SK-N-SH (cell line): ENCODE data around the gene MTCL3.

Experiments used
- CTCF ChIA-PET: fragments of 300-600, 350-600 bp; formaldehyde crosslinking; extraction: SDS; loops from one replicate; lab custom pipeline; 2021; lab: Yijun Ruan, JAX
- POLR2A ChIA-PET: fragments of 350-600 bp; sonication (Branson Sonifier 250); formaldehyde crosslinking; extraction: SDS; loops from one replicate; lab custom pipeline; 2020; ENCODE audit warnings: antibody characterized with exemption, inconsistent platforms; lab: Yijun Ruan, JAX
- DNase-seq: peaks from one replicate; pipeline ENCODE4 v3.0.0; 2012
- H2AFZ ChIP-seq: fragments of 200-600 bp; sonication (generic); 2 replicates; pipeline ENCODE4 v1.8.1; 2016; ENCODE audit warnings: antibody characterized with exemption, mild to moderate bottlenecking, low read depth
- H3F3A ChIP-seq: fragments of 200-600 bp; sonication (generic); replicated peaks from 2 replicates; pipeline ENCODE3; 2016; ENCODE audit warnings: antibody characterized with exemption, mild to moderate bottlenecking; ENCODE audit not compliant: insufficient read depth
- H3K27ac ChIP-seq, 2 experiments: fragments of 200-500 bp in 1 of 2; fragments of 200-600 bp in 1 of 2; sonication (Bioruptor generic) in 1 of 2; sonication (generic), shearing (Covaris generic) in 1 of 2; 2 replicates each; pipeline versions ENCODE4 v1.5.1 to v1.6.1; 2014 to 2016; ENCODE audit warnings: low read depth in 2 of 2, inconsistent platforms in 1 of 2, low read length in 1 of 2, mild to moderate bottlenecking in 1 of 2, mixed read lengths in 1 of 2
- H3K27me3 ChIP-seq: fragments of 200-600 bp; sonication (generic), shearing (Covaris generic); 2 replicates; pipeline ENCODE4 v1.6.1; 2016; ENCODE audit warnings: mixed run types; ENCODE audit not compliant: insufficient read depth
- H3K36me3 ChIP-seq, 2 experiments: fragments of 200-500 bp in 1 of 2; fragments of 200-600 bp in 1 of 2; sonication (Bioruptor generic) in 1 of 2; sonication (generic) in 1 of 2; replicated peaks in 1 of 2; 2 replicates each; pipeline versions ENCODE3 to v1.5.1; 2014 to 2016; ENCODE audit warnings: low read length in 1 of 2, mild to moderate bottlenecking in 1 of 2; ENCODE audit not compliant: insufficient read depth in 2 of 2, control insufficient read depth in 1 of 2
- H3K4me1 ChIP-seq, 2 experiments: fragments of 200-500 bp in 1 of 2; fragments of 200-600 bp in 1 of 2; sonication (Bioruptor generic) in 1 of 2; sonication (generic), shearing (Covaris generic) in 1 of 2; 2 replicates each; pipeline versions ENCODE4 v1.5.1 to v1.6.1; 2014 to 2016; ENCODE audit warnings: low read depth in 1 of 2, low read length in 1 of 2, mixed run types in 1 of 2; ENCODE audit not compliant: insufficient read depth in 2 of 2, control insufficient read depth in 1 of 2
- H3K4me2 ChIP-seq: fragments of 200-600 bp; sonication (generic), shearing (Covaris generic); 2 replicates; pipeline ENCODE4 v1.6.1; 2017; ENCODE audit warnings: mixed run types
- H3K4me3 ChIP-seq, 2 experiments: fragments of 200-500 bp in 1 of 2; fragments of 200-600 bp in 1 of 2; sonication (Bioruptor generic) in 1 of 2; sonication (generic), shearing (Covaris generic) in 1 of 2; 2 replicates each; pipeline versions ENCODE4 v1.5.1 to v1.8.1; 2014 to 2016; ENCODE audit warnings: low read depth in 2 of 2, inconsistent platforms in 1 of 2, low read length in 1 of 2, mild to moderate bottlenecking in 1 of 2, mixed read lengths in 1 of 2, moderate library complexity in 1 of 2
- H3K79me2 ChIP-seq: fragments of 200-600 bp; sonication (generic); 2 replicates; pipeline ENCODE4 v1.8.1; 2017; ENCODE audit warnings: mild to moderate bottlenecking; ENCODE audit not compliant: insufficient read depth
- H3K9ac ChIP-seq: fragments of 200-600 bp; sonication (generic); 2 replicates; pipeline ENCODE4 v1.6.1; 2017; ENCODE audit warnings: mixed run types
- H3K9me2 ChIP-seq: fragments of 200-600 bp; sonication (generic); 2 replicates; pipeline ENCODE4 v1.6.1; 2017; ENCODE audit warnings: mixed run types
- H3K9me3 ChIP-seq: fragments of 200-600 bp; sonication (generic); 2 replicates; pipeline ENCODE4 v1.6.1; 2017; ENCODE audit warnings: mixed run types, mild to moderate bottlenecking, moderate library complexity
- H4K20me1 ChIP-seq: fragments of 200-600 bp; sonication (generic); 2 replicates; pipeline ENCODE4 v1.6.1; 2017; ENCODE audit warnings: mild to moderate bottlenecking, mixed run types; ENCODE audit not compliant: insufficient read depth
- CHD2 ChIP-seq: fragments of 150-350 bp; IDR thresholded peaks from 2 replicates; pipeline ENCODE4 v1.6.1; 2018; ENCODE audit warnings: low read length; ENCODE audit not compliant: partially characterized antibody
- ELF1 ChIP-seq: IDR thresholded peaks from 2 replicates; pipeline ENCODE4 v1.4.0; 2012
- EZH2phosphoT487 ChIP-seq: fragments of 200-600 bp; sonication (generic); IDR thresholded peaks from 2 replicates; pipeline ENCODE4 v1.6.1; 2017; ENCODE audit warnings: low read depth, mixed run types, mild to moderate bottlenecking, antibody characterized with exemption, moderate library complexity, borderline replicate concordance
- FOXJ3 ChIP-seq: sonication (generic); formaldehyde crosslinking; IDR thresholded peaks from 2 replicates; pipeline ENCODE4 v1.5.1; 2020; ENCODE audit warnings: mild to moderate bottlenecking, missing genetic modification reagents
- GATA2 ChIP-seq: sonication (generic); formaldehyde crosslinking; IDR thresholded peaks from 2 replicates; pipeline ENCODE4 v1.5.0; 2020; ENCODE audit warnings: mild to moderate bottlenecking, missing genetic modification reagents
- IRF3 ChIP-seq: fragments of 150-350 bp; IDR thresholded peaks from 2 replicates; pipeline ENCODE4 v1.6.1; 2016; ENCODE audit warnings: mild to moderate bottlenecking, low read depth, low read length
- JUND ChIP-seq: IDR thresholded peaks from 2 replicates; pipeline ENCODE4 v1.4.0; 2012
- MAX ChIP-seq: IDR thresholded peaks from 2 replicates; pipeline ENCODE4 v1.4.0; 2012; ENCODE audit warnings: low read depth
- MEF2A ChIP-seq: IDR thresholded peaks from 2 replicates; pipeline ENCODE4 v1.4.0; 2012; ENCODE audit warnings: low read depth, borderline replicate concordance
- MXI1 ChIP-seq: IDR thresholded peaks from 2 replicates; pipeline ENCODE4 v1.6.1; 2012; ENCODE audit warnings: mild to moderate bottlenecking, low read depth, low read length, improper control_type of control experiment
- NRF1 ChIP-seq: IDR thresholded peaks from 2 replicates; pipeline ENCODE4 v1.6.1; 2012; ENCODE audit warnings: low read depth, mild to moderate bottlenecking, low read length
- POLR2AphosphoS5 ChIP-seq: IDR thresholded peaks from 2 replicates; pipeline ENCODE4 v1.6.1; 2012; ENCODE audit warnings: low read depth, low read length
- RCOR1 ChIP-seq: fragments of 150-350 bp; IDR thresholded peaks from 2 replicates; pipeline ENCODE4 v1.6.1; 2017; ENCODE audit warnings: antibody characterized with exemption, low read length
- RFX5 ChIP-seq: IDR thresholded peaks from 2 replicates; pipeline ENCODE4 v1.6.1; 2012; ENCODE audit warnings: mild to moderate bottlenecking, improper control_type of control experiment, low read length
- SIN3A ChIP-seq: IDR thresholded peaks from 2 replicates; pipeline ENCODE4 v1.6.1; 2012; ENCODE audit warnings: low read depth, mild to moderate bottlenecking, low read length, moderate library complexity, borderline replicate concordance
- SMC3 ChIP-seq: IDR thresholded peaks from 2 replicates; pipeline ENCODE4 v1.6.1; 2012; ENCODE audit warnings: low read depth, low read length, improper control_type of control experiment
- TEAD4 ChIP-seq: IDR thresholded peaks from 2 replicates; pipeline ENCODE4 v1.4.0; 2012; ENCODE audit warnings: mild to moderate bottlenecking, borderline replicate concordance; ENCODE audit not compliant: insufficient read depth
- USF1 ChIP-seq: IDR thresholded peaks from 2 replicates; pipeline ENCODE4 v1.4.0; 2012; ENCODE audit warnings: low read depth, borderline replicate concordance
- USF2 ChIP-seq: fragments of 150-350 bp; IDR thresholded peaks from 2 replicates; pipeline ENCODE4 v1.6.1; 2017; ENCODE audit warnings: antibody characterized with exemption, low read length, low read depth, borderline replicate concordance
- YY1 ChIP-seq: IDR thresholded peaks from 2 replicates; pipeline ENCODE4 v1.4.0; 2012; ENCODE audit warnings: low read depth, mild to moderate bottlenecking
- ZBTB33 ChIP-seq: IDR thresholded peaks from 2 replicates; pipeline ENCODE4 v1.4.0; 2012; ENCODE audit warnings: low read depth, borderline replicate concordance
- WGBS: methylation state at CpG from one replicate; pipeline ENCODE4 v1.1.6; 2017; ENCODE audit warnings: low lambda C conversion rate; 5-methylcytosine and 5-hydroxymethylcytosine counted together

The MTCL3 gene

GRCh38 chr6:127441881-127442280 lies 77.3 kb downstream of the MTCL3 start:
- ChIA-PET POLR2A (no interaction called here), CTCF (interaction anchor here (1.0 to 1.1 kb wide), 2 partner anchors 22 to 25 kb away, joined by 3 read pairs; no protein-coding TSS in a partner anchor)
- H3F3A ChIP-seq: peaks cover 3% of the 10 kb centered on the region
- no peak overlapping the region for H3K4me2 ChIP-seq
- H3K9me3 ChIP-seq: no peaks in the 10 kb centered on the region
- H3K9ac ChIP-seq: no peak overlapping the region
- peaks cover 0 to under 1% of the 10 kb centered on the region in 2 experiments; a peak in 1 of 4 replicates for H3K4me1 ChIP-seq
- WGBS: 89% methylated on average over 1 of the region's 1 CpG
- H3K4me3 ChIP-seq: no peak overlapping the region
- no peak overlapping the region for H3K27ac ChIP-seq
- TF ChIP-seq MXI1 (no peak), ZBTB33 (no peak), TEAD4 (no peak), SMC3 (no peak), EZH2phosphoT487 (no peak), RCOR1 (no peak), FOXJ3 (CRISPR knock-in tag) (no peak), GATA2 (CRISPR knock-in tag) (no peak), IRF3 (no peak), NRF1 (no peak), YY1 (no peak)
- H4K20me1 ChIP-seq: no peaks in the 10 kb centered on the region
- no peaks in the 10 kb centered on the region for H3K79me2 ChIP-seq
- H3K9me2 ChIP-seq: no peaks in the 10 kb centered on the region
- H3K27me3 ChIP-seq: no peaks in the 10 kb centered on the region
- peaks cover 26 to 31% of the 10 kb centered on the region in 2 experiments for H3K36me3 ChIP-seq
- no peak for DNase-seq
- H2AFZ ChIP-seq: no peak overlapping the region

GRCh38 chr6:127439718-127440117 lies 79.4 kb downstream of the MTCL3 start:
- ChIA-PET POLR2A (no interaction called here), CTCF (no interaction called here)
- H4K20me1 ChIP-seq: no peaks in the 10 kb centered on the region
- H3K4me3 ChIP-seq: no peak overlapping the region
- H3K4me2 ChIP-seq: no peak overlapping the region
- no peak overlapping the region for H3K27ac ChIP-seq
- no peak for DNase-seq
- WGBS: 85% methylated on average over 2 of the region's 2 CpGs
- TF ChIP-seq RFX5 (no peak), USF2 (no peak), NRF1 (no peak), JUND (no peak), SMC3 (no peak), MEF2A (no peak), TEAD4 (no peak), MAX (no peak), CHD2 (no peak), FOXJ3 (CRISPR knock-in tag) (no peak), POLR2AphosphoS5 (no peak), SIN3A (no peak), USF1 (no peak), ELF1 (no peak)
- no peaks in the 10 kb centered on the region for H3F3A ChIP-seq
- no peaks in the 10 kb centered on the region for H3K27me3 ChIP-seq
- H3K9me3 ChIP-seq: no peaks in the 10 kb centered on the region
- no peak overlapping the region for H2AFZ ChIP-seq
- H3K79me2 ChIP-seq: no peaks in the 10 kb centered on the region
- H3K36me3 ChIP-seq: peaks cover 17 to 20% of the 10 kb centered on the region in 2 experiments
- H3K9ac ChIP-seq: no peak overlapping the region
- no peaks in the 10 kb centered on the region for H3K9me2 ChIP-seq
- peaks cover 0 to 3% of the 10 kb centered on the region in 2 experiments; a peak in 1 of 4 replicates for H3K4me1 ChIP-seq
